Hematopoietic multipotent progenitor cell treated with erythropoietin and hydrocortisone succinate and interleukin-3 and kit ligand, for 15 days (in vitro differentiated cells): ENCODE measurements around the gene STPG1.

ENCODE experiments used
- DNase-seq: peaks from one replicate; pipeline ENCODE4 v3.0.0-alpha.2; 2015; ENCODE audit warnings: low spot score

The STPG1 gene

GRCh38 chr1:24369801-24370200, 43.8 kb downstream of the STPG1 start:
- DNase-seq = no peak

GRCh38 chr1:24369199-24369598, 44.4 kb downstream of the STPG1 start:
- DNase-seq = no peak

DNA sequence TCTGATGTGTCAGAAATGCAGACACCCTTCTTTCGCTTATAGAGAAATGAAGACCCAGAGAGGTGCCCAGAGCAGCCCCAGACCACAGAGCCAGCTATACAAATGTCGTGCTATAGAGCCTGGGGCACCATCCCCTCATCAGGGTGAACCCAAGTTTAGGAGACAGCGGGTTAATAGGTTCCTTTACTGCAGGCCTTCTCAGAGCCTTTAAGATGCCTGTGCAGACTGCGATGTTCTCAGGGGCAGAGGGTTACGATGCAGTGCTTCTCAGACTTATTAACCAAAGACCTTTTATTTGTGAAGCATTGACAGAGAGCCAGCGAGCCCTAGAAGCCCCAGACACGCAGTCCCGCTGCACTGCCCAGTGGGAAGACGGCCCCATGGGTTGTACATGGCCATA, 46.9 kb downstream of the STPG1 start:
- DNase-seq = no peak

- DNase-seq = no peak
These were observed 48.5 kb downstream of the STPG1 start for GRCh38 chr1:24364975-24365678.

- DNase-seq = no peak
These were observed 49.0 kb downstream of the STPG1 start for GRCh38 chr1:24364605-24364974.

GRCh38 chr1:24363994-24364393, 49.6 kb downstream of the STPG1 start:
- DNase-seq = no peak

GRCh38 chr1:24362982-24363614, 50.5 kb downstream of the STPG1 start:
- DNase-seq = no peak

DNA sequence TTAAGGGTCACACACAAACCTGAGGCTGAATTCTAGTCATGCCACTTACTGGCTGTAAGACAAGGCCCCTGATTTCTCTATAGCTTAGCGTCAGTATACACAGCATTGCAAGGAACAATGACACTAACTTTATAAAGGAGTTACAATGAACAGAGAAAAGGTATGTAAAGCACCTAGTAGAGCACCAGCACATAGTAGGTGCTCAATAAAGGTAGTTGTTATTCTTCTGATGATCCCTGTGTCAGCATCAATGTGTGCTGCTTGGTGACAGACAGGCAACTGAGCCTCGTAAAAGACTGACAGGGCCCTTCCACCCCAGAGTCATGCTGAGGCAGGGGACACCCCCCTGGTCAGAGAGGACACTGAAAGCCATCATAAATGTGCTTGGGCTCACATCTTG, 51.2 kb downstream of the STPG1 start:
- DNase-seq = no peak

DNA sequence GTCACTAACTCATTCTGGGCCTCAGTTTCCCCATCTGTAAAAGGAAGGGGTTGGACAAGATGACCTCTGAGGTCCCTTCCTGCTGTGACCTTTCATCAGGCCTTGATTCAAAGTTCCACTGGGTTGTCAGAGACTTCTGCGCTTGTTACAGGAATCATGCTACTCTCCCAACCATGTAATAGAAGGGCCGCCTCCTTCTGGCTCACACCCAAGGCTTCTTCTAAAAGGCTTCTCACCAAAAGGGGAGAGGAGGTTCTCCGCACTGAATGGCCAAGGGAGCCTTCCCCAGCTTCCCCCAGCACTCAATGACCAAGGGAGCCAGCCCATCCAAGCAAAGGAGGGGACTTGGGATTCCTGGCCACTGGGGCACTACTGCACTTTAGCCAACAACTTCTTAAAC, 51.8 kb downstream of the STPG1 start:
- DNase-seq = no peak

DNA sequence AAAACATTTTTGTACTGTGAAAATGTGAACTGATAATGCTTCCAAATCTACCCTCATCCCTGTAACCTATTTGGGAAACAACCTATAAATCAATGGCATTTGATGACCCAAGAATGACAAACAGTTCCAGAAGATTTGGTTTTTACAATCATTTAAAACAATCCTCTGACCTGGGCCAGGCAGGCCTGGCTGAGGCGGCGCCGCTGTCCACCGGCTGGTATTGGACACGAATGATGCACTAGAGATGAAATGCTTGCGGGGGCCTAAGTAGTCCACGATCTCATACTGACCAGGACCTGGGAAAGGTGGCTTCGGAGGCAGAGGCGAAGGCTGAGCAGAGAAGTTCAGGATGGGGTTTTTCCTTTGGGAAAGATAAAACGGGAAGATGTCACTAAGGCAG, 52.9 kb downstream of the STPG1 start:
- no peak for DNase-seq

DNA sequence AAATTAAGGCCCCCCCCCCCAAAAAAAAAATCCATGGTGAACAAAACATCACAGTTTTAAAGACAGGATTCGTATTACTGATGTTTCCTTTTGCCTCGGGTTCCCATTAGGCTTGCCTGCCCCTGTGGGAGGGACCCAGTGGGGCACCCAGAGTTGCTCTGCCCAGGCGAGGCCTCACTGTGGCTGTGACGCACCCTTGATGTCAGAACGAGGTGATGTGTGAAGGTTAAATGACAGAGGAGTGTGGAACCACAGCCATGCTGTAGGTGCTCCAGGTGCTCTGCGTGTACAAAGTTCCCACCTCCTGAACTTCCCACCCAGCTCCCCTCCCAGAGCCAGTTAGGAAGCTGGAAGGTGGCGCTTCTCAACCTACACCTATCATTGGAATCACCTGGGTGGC, 56.5 kb downstream of the STPG1 start:
- no peak for DNase-seq

DNA sequence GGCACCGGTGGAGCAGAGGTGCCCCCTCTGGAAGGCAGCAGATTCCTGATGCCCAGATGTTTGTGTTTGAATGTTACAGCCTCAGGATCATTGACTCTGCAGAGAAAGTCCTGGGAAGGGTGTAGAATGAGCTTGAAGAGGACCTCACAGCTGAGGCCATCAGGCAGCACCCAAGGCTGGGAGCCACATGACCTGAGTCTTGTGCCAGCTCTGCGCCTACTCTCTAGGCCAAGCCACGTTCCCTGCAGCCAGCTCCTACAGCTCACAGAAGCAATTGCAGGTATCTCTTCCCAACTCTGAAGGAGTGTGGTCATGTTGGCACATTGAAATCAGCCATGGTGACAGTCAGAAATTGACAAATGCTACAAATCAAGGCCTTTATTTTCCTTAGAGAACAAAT, 58.1 kb downstream of the STPG1 start:
- no peak for DNase-seq

- DNase-seq = no peak
These were observed 60.2 kb downstream of the STPG1 start for GRCh38 chr1:24353292-24353891.

DNA sequence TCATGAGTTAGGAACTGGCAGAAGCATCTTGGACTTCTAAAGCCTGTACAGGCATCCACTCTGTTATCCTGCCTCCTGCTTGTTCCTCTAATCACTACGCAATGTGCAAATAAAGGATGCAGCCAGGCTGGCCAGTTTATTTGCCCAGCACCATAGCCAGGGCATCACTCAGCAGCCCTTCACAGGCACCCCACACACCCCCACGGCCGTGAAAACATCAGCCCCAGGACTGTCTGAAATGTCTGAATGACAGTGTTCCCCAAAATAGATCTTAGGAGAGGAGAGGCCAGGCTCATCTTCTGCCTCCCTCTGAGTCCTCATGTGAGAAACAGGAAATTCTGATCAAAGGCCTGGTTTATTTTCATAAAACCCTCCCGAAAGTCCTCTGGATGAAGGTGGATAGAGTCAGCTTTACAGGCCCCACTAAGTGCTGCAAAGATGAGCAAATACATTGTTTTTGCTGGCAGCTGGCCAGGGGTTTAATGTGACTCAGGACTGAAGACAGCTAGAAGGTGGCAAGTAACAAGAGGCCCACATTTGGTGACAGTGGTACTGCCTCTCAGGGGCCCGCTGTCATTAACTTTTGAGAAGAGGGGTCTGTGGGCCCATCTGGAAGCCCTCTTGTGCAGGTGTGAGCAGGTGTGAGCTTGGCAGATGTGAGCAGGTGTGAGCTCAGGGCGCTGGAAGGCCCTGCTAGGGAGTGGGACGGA, 61.5 kb downstream of the STPG1 start:
- no peak for DNase-seq

- DNase-seq = no peak
These were observed 62.3 kb downstream of the STPG1 start for GRCh38 chr1:24351247-24351646.

DNA sequence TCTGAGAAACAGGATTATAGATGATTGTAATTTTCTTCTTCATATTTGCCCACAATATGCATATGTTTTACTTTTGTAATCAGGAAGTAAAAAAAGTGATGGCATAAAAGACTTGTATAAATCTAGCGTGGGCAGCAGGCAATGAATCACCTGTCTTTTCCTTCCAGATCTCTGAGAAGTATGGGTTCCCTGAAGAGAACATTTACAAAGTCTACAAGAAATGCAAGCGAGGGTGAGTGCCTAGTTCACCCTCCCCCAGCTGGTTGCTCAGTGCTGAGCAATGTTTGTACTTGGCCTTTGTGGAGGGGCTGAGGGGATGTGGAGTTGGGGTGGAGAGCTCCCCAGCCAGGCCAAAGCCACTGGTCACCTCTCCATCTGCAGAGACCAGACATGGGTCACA, 63.7 kb downstream of the STPG1 start:
- no peak for DNase-seq

DNA sequence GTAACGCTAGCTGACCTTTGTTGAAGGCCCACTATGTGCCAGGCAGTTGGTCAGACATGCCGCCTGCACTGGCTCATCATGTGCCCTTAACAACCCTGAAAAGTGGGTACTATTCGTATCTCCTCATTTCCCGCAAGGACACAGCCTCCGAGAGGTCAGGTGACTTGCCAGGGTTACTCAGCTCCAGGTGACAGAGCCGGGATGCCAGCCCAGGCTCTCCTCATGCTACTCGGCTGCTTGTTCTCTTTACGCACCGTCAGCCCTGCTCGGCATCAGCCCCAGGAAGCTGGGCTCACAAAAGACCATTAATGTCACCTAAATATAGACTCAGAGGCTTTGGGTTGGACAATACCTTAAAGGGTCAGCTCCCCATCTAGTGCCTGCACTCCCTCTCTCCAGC, 65.4 kb downstream of the STPG1 start:
- no peak for DNase-seq

GRCh38 chr1:24347159-24347934, 66.2 kb downstream of the STPG1 start:
- no peak for DNase-seq

- no peak for DNase-seq
These were observed 68.2 kb downstream of the STPG1 start for GRCh38 chr1:24345334-24345733.

- DNase-seq = no peak
These were observed 69.4 kb downstream of the STPG1 start for GRCh38 chr1:24344090-24344742.

GRCh38 chr1:24343412-24344089, 70.0 kb downstream of the STPG1 start:
- no peak for DNase-seq
